Endothelial cell of umbilical vein (primary cell): Measurements from ENCODE around the gene NR1H3. TPM values are rescaled to one million over a fixed set of nuclear protein-coding genes. Genes with fewer than 3 reads are reported as not detected.

Experiments used
- BruUV-seq: library from RNA; stranded (reverse); fragments of 400-500 nt; replicated peaks from 2 replicates; lab custom pipeline; 2021; lab: Mats Ljungman, UMichigan
- CTCF ChIA-PET: fragments of 300-600, 350-600 bp; sonication (Branson Sonifier 250); formaldehyde crosslinking; loops from one replicate; lab custom pipeline; 2021; ENCODE audit warnings: antibody characterized with exemption, inconsistent platforms; lab: Charles Lee
- POLR2A ChIA-PET: fragments of 300-600, 350-600 bp; sonication (Branson Sonifier 250); formaldehyde crosslinking; loops from one replicate; lab custom pipeline; 2021; ENCODE audit warnings: antibody characterized with exemption, inconsistent platforms; lab: Charles Lee
- DNase-seq: peaks from one replicate; pipeline ENCODE4 v3.0.0-alpha.2; 2011; ENCODE audit warnings: low read depth, low spot score
- FAIRE-seq: peaks from 2 replicates; lab custom pipeline; 2011; peaks lifted over from hg19 to GRCh38; lab: Jason Lieb, UNC
- H2AFZ ChIP-seq: 2 replicates; pipeline ENCODE4 v1.6.0; 2012; ENCODE audit warnings: low read depth, low read length, control low read depth, inconsistent platforms
- H3K27ac ChIP-seq: 2 replicates; pipeline ENCODE4 v1.5.1; 2011; ENCODE audit warnings: low read depth, mild to moderate bottlenecking, control low read depth, low read length, moderate library complexity; ENCODE audit not compliant: insufficient read depth
- H3K27me3 ChIP-seq, 2 experiments: 2 replicates each; pipeline versions ENCODE4 v1.6.0 to v1.6.1; 2011; ENCODE audit warnings: low read length in 2 of 2, mixed read lengths in 1 of 2; ENCODE audit not compliant: control insufficient read depth in 2 of 2, insufficient read depth in 2 of 2
- H3K36me3 ChIP-seq, 2 experiments: 2 replicates in 1 of 2; 3 replicates in 1 of 2; pipeline ENCODE4 v1.5.1; 2011; ENCODE audit warnings: low read length in 2 of 2, mild to moderate bottlenecking in 1 of 2, moderate library complexity in 1 of 2; ENCODE audit not compliant: control insufficient read depth in 2 of 2, insufficient read depth in 2 of 2; ENCODE audit errors: extremely low read depth in 1 of 2
- H3K4me1 ChIP-seq: 3 replicates; pipeline ENCODE4 v1.5.1; 2011; ENCODE audit warnings: mild to moderate bottlenecking, low read length; ENCODE audit not compliant: control insufficient read depth, insufficient read depth; ENCODE audit errors: extremely low read depth
- H3K4me2 ChIP-seq: 2 replicates; pipeline ENCODE4 v1.6.1; 2011; ENCODE audit warnings: low read length, control low read depth, mixed read lengths; ENCODE audit not compliant: insufficient read depth
- H3K4me3 ChIP-seq, 3 experiments: fragments of 200-600 bp in 1 of 3; sonication (generic), shearing (Covaris generic) in 1 of 3; replicated peaks in 1 of 3; 2 replicates each; pipeline ENCODE4 v1.5.1; 2011 to 2016; ENCODE audit warnings: control low read depth in 3 of 3, low read length in 3 of 3, mild to moderate bottlenecking in 2 of 3, inconsistent platforms in 1 of 3, low read depth in 1 of 3, moderate library complexity in 1 of 3; ENCODE audit not compliant: insufficient read depth in 1 of 3
- H3K79me2 ChIP-seq: 2 replicates; pipeline ENCODE4 v1.6.0; 2012; ENCODE audit warnings: low read length, inconsistent platforms; ENCODE audit not compliant: control insufficient read depth, insufficient read depth
- H3K9ac ChIP-seq: replicated peaks from 2 replicates; pipeline ENCODE3; 2011; ENCODE audit warnings: low read length, control low read depth; ENCODE audit not compliant: insufficient read depth; ENCODE audit errors: extremely low read depth
- H3K9me1 ChIP-seq: replicated peaks from 3 replicates; pipeline ENCODE4 v1.6.0; 2011; ENCODE audit warnings: mild to moderate bottlenecking, low read length; ENCODE audit not compliant: control insufficient read depth, insufficient read depth; ENCODE audit errors: extremely low read depth
- H3K9me3 ChIP-seq: replicated peaks from 2 replicates; pipeline ENCODE4 v1.5.1; 2012; ENCODE audit warnings: low read length, inconsistent platforms; ENCODE audit not compliant: control insufficient read depth, insufficient read depth
- H4K20me1 ChIP-seq: replicated peaks from 2 replicates; pipeline ENCODE3; 2011; ENCODE audit warnings: mild to moderate bottlenecking, low read length; ENCODE audit not compliant: control insufficient read depth, insufficient read depth; ENCODE audit errors: extremely low read depth
- CTCF ChIP-seq, 2 donors: IDR thresholded peaks; 1 replicate in 1 of 2; 2 replicates in 1 of 2; pipeline ENCODE4 v1.5.1; 2011; ENCODE audit warnings: low read length in 2 of 2, mild to moderate bottlenecking in 2 of 2, moderate library complexity in 2 of 2, control low read depth in 1 of 2, inconsistent platforms in 1 of 2, low read depth in 1 of 2; ENCODE audit not compliant: insufficient read depth in 1 of 2; ENCODE audit errors: extremely low read depth in 1 of 2
- EZH2 ChIP-seq: IDR thresholded peaks from 2 replicates; pipeline ENCODE4 v1.6.1; 2012; ENCODE audit warnings: borderline replicate concordance, low read depth, mild to moderate bottlenecking, moderate library complexity, low read length, inconsistent platforms; ENCODE audit not compliant: severe bottlenecking
- GATA2 ChIP-seq: IDR thresholded peaks from 2 replicates; pipeline ENCODE4 v1.7.0; 2011; ENCODE audit warnings: low read depth, mild to moderate bottlenecking, moderate library complexity, mixed read lengths, low read length; ENCODE audit not compliant: insufficient read length, insufficient read depth
- MYC ChIP-seq: IDR thresholded peaks from one replicate; pipeline ENCODE4 v1.6.1; 2011; ENCODE audit warnings: mild to moderate bottlenecking, low read depth, low read length
- dilution Hi-C: fragments of 300-500 bp; cut with MboI; formaldehyde crosslinking; loops from one replicate; pipeline ENCODE4 v1.15.0; 2019; ENCODE audit warnings: low sequenced_read_pairs; ENCODE audit not compliant: extremely low pct_ligation_motif_present
- intact Hi-C: fragments of 100-400 bp; cut with micrococcal nuclease; formaldehyde crosslinking; loops from one replicate; pipeline ENCODE4 v1.10.0; 2022
- polyA plus RNA-seq, 4 experiments: library from polyadenylated mRNA; depleted of rRNA in 3 of 4; stranded (reverse) in 3 of 4; unstranded in 1 of 4; fragments of >200 nt; gene quantifications; 2 replicates each; pipeline versions ENCODE4 v1.2.1 to v1.2.3, GENCODE V29; 2011 to 2012; ENCODE audit warnings: missing spikeins in 1 of 4
- total RNA-seq: library from RNA; stranded (reverse); gene quantifications from 2 replicates; pipeline ENCODE4 v1.2.3, GENCODE V29; 2021

NR1H3 gene
- total and polyA plus RNA-seq, 2 donors (not counting 3 experiments of a cell fraction or from before 2014, with no cell fraction given): 9.8 to 16.3 TPM

GRCh38 chr11:47233989-47234668 lies 23.7 kb upstream of the NR1H3 start:
- Histone ChIP-seq H3K27me3 (no peaks in the 10 kb centered on the region), H3K79me2 (no peaks in the 10 kb centered on the region), H4K20me1 (no peaks in the 10 kb centered on the region), H2AFZ (no peak overlapping the region), H3K9me1 (no peaks in the 10 kb centered on the region), H3K36me3 (peaks cover 11 to 19% of the 10 kb centered on the region in 2 experiments), H3K27ac (no peak overlapping the region), H3K4me1 (peaks cover 15% of the 10 kb centered on the region), H3K9me3 (no peaks in the 10 kb centered on the region), H3K4me2 (no peak overlapping the region), H3K9ac (no peak overlapping the region), H3K4me3 (no peak overlapping the region)
- ChIA-PET CTCF (interaction anchor here (0.6 to 5.8 kb wide), 15 partner anchors 10 to 140 kb away, joined by 3 to 63 read pairs (median 4); partner anchors contain the start of genes ACP2, DDB2 and NR1H3), POLR2A (interaction anchor here (1.2 to 1.4 kb wide), 2 partner anchors 13 to 15 kb away, joined by 3 read pairs; partner anchors contain the start of gene ACP2)
- FAIRE-seq (no peak), DNase-seq (peak; percentile 29)
- intact Hi-C loops: no loop called here
- BruUV-seq: no TSS peak
- dilution Hi-C loops: no loop called here
- TF ChIP-seq EZH2 (no peak), GATA2 (no peak), MYC (no peak), CTCF (IDR thresholded peaks at IDR 0.05; ENCODE audit: extremely low read depth in 1 of 2, insufficient read depth in 1 of 2, low read depth in 1 of 2, low read length in 2 of 2) (peak in 1 of 2 donors; percentile 27)
